HG03039 (cell line): ENCODE measurements around the gene ETV4.

Experiments
- ATAC-seq: cut with Tn5 transposase; IDR thresholded peaks from one replicate; pipeline ENCODE4 v1.9.1; 2021; ENCODE audit warnings: mild to moderate bottlenecking, moderate library complexity; ENCODE audit not compliant: unreplicated experiment

Gene ETV4

DNA sequence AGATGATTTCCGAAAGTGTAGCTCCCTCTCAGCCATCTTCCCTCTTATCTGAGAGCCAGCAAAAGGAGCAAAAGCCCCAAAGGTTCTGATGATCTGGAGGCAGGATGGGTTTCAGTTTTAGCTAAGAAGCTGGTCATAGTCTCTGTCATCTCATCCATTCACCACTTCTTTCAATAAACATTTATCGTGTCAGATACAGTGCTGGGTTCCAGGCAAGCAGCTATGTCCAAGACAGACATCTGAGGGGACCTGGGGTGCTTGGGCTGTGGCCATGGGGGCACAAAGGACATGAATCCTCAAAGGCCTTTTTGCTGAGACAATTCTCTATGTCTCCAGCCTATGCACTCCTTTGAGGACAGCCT lies 1.0 kb upstream of the ETV4 start:
- no peak for ATAC-seq

GRCh38 chr17:43545383-43545632 lies 832 bp downstream of the ETV4 start:
- ATAC-seq: no peak

DNA sequence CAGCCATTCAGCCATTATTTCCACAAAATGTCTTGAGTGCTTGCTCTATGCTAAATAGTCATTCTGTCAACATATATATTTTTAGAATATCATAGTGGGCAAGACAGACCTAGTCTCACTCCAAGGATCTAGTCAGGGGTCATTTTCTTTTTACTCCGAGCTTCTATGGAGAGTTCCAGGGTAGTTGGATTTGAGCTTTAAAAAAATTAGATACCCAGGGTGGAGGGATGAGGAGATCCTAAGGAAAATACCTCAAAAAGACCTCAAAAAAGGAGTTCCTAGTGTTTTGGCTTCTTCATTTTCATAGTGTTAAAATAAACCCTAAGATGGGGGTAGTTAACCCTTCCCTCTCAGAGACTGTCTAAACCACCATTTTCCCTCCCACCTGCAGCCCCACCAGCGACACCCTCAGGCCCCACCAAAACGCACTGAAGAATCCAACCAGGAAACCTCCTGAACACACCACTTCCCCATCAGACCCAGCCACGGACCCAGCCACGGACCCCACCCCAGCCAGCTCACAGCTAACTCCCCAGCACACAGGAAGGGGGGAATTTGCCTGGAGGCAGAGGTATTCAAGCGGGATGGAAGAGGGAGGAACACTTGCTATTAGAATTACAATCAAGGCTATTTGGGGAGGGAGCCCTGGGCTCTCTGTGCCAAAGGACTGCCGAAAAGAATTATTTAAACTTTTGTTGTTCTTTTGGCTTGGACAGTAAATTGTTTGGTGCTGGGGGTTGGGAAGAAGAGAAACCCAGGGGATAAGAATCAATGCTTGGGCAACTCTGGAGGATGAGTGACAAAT lies 2.2 kb downstream of the ETV4 start:
- no peak for ATAC-seq

DNA sequence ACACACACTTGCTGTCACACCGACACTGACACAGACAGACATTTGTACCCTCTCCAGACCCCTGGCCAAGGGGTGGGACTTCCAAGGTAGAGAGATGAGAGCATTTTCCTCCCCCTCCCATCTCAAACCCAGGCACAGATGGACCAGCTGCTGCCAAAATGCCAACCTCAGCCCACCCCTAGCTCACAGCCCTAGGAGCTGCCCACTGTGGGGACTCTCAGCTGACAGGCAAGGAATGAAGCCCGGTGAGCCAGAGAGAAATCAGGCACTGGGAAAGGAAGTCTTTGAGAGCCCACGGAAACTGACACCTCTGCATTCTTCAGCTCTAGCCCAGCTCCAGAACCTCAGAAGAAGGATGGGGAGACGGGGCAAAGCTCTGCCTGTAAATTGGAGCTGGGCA lies 2.8 kb downstream of the ETV4 start:
- no peak for ATAC-seq

- no peak for ATAC-seq
Observed at GRCh38 chr17:43542859-43543258, 3.3 kb downstream of the ETV4 start.

DNA sequence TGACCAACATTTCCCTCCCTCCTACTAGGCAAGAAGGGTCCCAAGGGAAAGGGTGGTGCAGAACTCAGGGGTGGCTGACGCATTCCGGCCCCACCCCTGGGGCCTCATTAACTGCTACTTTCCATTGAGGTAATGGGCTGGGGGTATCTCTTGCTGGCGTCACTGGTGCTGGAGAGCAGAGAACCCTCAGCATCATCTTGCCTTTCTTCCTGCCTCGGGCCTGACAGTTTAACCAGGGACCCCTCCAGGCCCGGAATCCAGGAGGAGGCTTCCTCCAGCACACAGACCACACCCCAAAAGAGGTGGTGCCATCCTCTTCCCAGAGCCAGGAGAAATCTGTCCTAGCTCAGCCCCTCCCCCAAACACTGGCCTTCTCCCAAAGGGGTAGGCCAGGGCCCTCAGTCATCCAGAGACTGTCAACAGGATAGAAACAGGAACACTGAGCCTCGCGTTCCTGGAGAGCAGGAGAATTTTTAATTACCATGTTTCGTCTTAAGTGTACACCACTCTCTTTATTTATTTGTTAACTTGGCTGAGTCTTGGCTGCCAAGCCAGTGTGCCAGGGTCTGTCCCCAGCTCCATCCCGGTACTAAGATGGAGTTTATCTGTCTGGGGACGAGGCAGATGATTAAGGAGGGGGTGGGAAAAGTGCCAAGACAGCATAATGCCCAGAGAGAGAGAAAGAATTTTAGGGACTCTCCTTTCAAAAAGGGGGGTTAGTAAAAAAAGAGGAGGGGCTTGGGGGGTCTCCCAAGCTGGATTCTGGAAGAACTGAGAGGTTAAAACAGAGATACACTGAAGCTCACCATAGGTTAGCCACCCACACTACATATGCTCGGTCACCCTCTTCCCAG lies 5.1 kb downstream of the ETV4 start:
- no peak for ATAC-seq

DNA sequence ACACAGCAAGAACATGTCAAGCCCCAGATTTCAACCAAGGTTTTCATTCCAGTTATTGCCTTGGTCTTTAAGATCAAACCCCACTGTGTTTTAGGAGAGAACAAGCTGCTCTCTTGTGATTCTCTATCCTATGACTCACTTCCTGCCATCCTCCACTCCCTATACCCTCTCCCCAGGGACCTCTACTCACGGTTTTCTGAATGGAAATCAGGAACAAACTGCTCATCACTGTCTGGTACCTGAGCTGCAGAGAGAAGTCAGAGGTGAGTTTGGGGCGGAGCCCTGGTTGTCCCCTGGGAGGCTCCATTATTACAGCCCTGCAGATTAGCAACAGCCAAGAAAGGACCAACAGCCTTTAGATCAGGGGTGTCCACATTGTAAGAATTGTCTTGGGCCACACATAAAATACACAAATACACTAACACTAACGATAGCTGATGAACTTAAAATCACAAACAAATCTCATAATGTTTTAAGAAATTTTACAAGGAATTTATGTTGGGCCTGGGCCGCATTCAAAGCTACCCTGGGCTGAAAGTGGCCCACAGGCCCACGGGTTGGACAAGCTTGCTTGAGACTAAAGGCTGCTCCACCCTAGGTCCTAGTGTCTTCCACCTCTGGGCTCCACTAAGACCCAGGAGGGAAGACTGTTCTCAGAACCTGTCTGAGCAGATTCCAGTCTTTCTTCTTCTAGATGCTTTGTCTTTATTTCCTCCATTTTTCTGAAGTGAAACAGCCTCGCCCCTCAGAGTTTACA lies 9.7 kb downstream of the ETV4 start:
- no peak for ATAC-seq

DNA sequence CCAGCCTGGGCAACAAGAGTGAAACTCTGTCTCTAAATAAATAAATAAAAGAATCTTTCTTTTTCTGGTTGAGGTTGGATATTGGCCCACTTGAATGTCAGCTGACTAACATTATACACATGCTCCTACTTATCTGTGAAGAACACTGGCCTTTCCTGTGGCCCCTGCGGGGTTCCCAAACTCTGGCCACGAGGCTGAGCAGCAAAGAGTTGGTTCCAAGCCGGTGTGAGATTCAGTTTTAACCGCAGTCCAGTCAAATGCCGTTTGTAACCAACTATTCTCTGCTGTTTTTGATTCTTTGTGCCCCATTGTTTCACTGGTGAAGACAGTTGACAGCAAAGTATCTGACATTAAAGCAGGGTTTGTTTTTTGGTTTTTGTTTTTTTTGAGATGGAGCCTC lies 11.2 kb downstream of the ETV4 start:
- no peak for ATAC-seq

DNA sequence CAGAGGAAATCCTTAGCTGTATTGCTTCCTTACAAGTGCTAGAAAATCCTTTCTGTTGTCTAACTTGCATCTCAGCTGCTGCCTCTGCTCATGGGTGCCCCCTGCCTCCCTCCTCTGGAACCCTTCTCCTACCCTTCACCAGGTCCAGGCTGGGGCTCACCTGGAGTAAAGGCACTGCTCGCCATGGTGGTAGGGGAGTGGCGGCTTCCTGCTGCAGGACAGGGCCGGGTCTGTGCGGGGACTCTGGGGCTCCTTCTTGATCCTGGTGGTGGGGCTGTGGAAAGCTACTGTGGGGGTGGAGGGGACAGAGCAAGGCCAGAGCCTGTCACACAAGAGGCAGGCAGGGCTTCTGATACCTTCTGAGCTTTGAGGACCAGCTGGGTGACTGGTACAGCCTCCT lies 12.4 kb downstream of the ETV4 start:
- no peak for ATAC-seq

DNA sequence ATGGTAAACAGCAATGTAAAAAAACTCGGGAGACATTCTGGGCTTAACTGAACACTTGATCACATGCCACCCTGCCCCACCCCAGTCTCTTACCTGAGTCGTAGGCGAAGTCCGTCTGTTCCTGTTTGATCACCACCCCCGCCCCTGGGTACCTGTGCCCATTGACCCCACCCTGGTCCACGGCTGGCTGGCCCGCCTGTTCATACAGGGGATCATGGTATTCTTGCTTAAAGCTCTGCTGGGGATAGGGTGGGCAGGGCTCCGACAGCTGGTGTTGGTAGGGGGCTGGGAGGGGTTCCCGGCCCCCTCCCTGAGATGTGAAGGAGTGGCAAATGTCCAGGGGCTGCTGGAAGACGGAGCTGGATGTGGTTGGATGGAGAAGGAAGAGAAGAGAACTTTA lies 13.6 kb downstream of the ETV4 start:
- ATAC-seq: no peak

- ATAC-seq: no peak
Observed at GRCh38 chr17:43531955-43532354, 14.2 kb downstream of the ETV4 start.

GRCh38 chr17:43531082-43531378 lies 15.1 kb downstream of the ETV4 start:
- no peak for ATAC-seq

- ATAC-seq: no peak
Observed at GRCh38 chr17:43530288-43531081, 15.7 kb downstream of the ETV4 start.

GRCh38 chr17:43529947-43530287 lies 16.2 kb downstream of the ETV4 start:
- no peak for ATAC-seq

- no peak for ATAC-seq
Observed at GRCh38 chr17:43528988-43529814, 16.9 kb downstream of the ETV4 start.

DNA sequence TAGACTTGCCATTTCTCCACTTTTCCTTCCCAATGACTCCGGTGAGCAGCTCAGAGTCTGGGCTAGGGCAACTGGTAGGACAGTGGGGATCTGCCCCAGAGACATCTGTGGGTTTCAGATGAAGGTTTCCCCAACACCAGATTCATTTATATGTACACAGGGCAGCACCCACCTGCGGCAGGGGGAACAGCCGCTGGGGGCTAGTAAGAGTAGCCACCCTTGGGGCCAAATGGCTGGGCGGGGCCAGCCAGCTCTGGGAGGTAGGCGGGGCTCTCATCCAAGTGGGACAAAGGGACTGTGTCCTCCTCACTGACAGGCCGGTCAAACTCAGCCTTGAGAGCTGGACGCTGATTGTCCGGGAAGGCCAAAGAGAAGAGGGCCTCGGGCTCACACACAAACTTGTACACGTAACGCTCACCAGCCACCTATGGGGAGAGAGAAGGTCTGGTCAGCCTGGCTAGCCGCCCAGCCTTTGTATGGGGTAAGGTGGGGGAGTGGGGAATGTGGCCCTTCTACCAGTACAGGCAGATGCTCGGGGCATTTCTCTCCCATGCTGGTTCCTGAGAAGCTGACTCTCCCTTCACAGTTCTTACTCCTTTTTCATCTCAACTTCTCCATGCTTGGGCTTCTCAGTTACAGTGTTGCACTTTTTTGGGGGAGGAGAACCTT lies 17.7 kb downstream of the ETV4 start:
- ATAC-seq: no peak

- ATAC-seq: no peak
Observed at GRCh38 chr17:43526886-43527648, 19.1 kb downstream of the ETV4 start.

DNA sequence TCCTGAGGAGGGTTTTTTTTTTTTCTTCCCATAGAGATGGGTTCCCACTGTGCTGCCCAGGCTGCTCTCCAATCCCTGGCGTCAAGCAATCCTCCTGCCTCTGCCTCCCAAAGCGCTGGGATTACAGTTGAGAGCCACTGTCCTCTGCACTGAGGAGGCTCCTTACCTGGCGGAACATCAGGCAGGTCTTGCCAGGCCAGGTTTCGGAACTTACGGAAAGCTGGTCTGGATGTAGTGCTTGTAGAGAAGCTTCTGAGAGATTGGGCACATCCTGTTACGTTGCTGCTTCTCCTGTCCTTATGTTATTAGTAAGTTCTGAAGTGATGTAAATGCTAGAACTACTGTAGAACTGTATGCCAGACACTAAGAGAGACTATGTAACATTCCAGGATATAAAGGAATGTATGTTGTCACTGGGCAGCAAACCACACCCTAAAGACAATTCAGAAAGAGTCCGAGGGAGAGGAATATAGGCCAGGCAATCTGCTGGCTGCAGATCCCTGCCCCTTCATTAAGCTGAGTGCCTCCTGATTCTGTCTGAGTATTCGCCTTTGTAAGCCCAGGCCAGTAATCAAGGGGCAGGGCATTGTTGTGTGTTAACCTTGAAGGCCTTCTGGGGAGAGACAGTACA lies 21.1 kb downstream of the ETV4 start:
- ATAC-seq: no peak

GRCh38 chr17:43521389-43521788 lies 24.8 kb downstream of the ETV4 start:
- no peak for ATAC-seq
